ENCODE measurements around the gene ZC3HAV1. TPM values are rescaled to one million over a fixed set of nuclear protein-coding genes. Genes with fewer than 3 reads are reported as not detected.

Gene ZC3HAV1
- total and polyA plus RNA-seq, 2 experiments from 2014 or later: 24.8 to 56.8 TPM

GRCh38 chr7:139127648-139128047 is 18.1 kb upstream of the ZC3HAV1 start (continued):
- TF ChIP-seq ZNF331 (CRISPR knock-in tag; IDR thresholded peaks at IDR 0.05; ENCODE audit: low read depth) (no peak), NANOG (IDR thresholded peaks at IDR 0.05; ENCODE audit: borderline replicate concordance) (no peak), REST (IDR thresholded peaks at IDR 0.05; ENCODE audit: unreplicated experiment) (no peak), EZH2phosphoT487 (IDR thresholded peaks at IDR 0.05; ENCODE audit: unreplicated experiment) (no peak), JUNB (IDR thresholded peaks at IDR 0.05; ENCODE audit: unreplicated experiment) (no peak)

GRCh38 chr7:139125657-139126056 is 16.1 kb upstream of the ZC3HAV1 start:
- H3K9me3 Mint-ChIP-seq: no peaks in the 10 kb centered on the region
- H3K4me1 Mint-ChIP-seq: peaks cover 4% of the 10 kb centered on the region; the same call in 1 of the 3 replicates
- Histone ChIP-seq H3K27me3 (ENCODE audit: insufficient read depth) (no peaks in the 10 kb centered on the region), H2AFZ (no peak overlapping the region), H3K79me2 (replicated peaks; ENCODE audit: insufficient read depth) (no peaks in the 10 kb centered on the region), H3K27ac (ENCODE audit: low read depth) (no peak overlapping the region), H3F3A (replicated peaks; ENCODE audit: low read depth) (no peaks in the 10 kb centered on the region), H3K4me3 (no peak overlapping the region), H4K20me1 (replicated peaks; ENCODE audit: insufficient read depth) (no peaks in the 10 kb centered on the region), H3K4me2 (no peak overlapping the region), H3K36me3 (ENCODE audit: insufficient read depth) (no peaks in the 10 kb centered on the region), H3K9me2 (ENCODE audit: insufficient read depth) (no peaks in the 10 kb centered on the region), H3K4me1 (ENCODE audit: insufficient read depth) (0 out of 2 replicates have a peak, but pooled peaks cover 6% of the 10 kb centered on the region)
- DNase-seq (ENCODE audit: low spot score): no peak
- H3K4me3 Mint-ChIP-seq: no peak overlapping the region
- no peak overlapping the region for H3K27ac Mint-ChIP-seq
- no peaks in the 10 kb centered on the region for H3K36me3 Mint-ChIP-seq (ENCODE audit: low read depth)
- ATAC-seq: no peak
- no peaks in the 10 kb centered on the region for H3K27me3 Mint-ChIP-seq (ENCODE audit: insufficient read depth, low read depth, poor library complexity)
- TF ChIP-seq CREB1 (CRISPR knock-in tag; IDR thresholded peaks at IDR 0.05; ENCODE audit: low read depth): no peak
- no peak for TF ChIP-seq ZNF114 (CRISPR knock-in tag; IDR thresholded peaks at IDR 0.05)
- no peak for TF ChIP-seq REST (IDR thresholded peaks at IDR 0.05; ENCODE audit: unreplicated experiment)
- TF ChIP-seq JUNB (IDR thresholded peaks at IDR 0.05; ENCODE audit: unreplicated experiment): no peak
- no peak for TF ChIP-seq CTCF (conservative IDR thresholded peaks at IDR 0.05; ENCODE audit: low read depth in 2 of 2)
- no peak for TF ChIP-seq POLR2AphosphoS5 (IDR thresholded peaks at IDR 0.05; ENCODE audit: low read depth)
- TF ChIP-seq STAT1 (IDR thresholded peaks at IDR 0.05; ENCODE audit: unreplicated experiment): no peak
- TF ChIP-seq EZH2 (IDR thresholded peaks at IDR 0.05; ENCODE audit: low read depth, unreplicated experiment): no peak
- no peak for TF ChIP-seq ETS1 (IDR thresholded peaks at IDR 0.05)
